HG03432 (cell line): Measurements from ENCODE around the gene DDX41.
"Not testable (repeated sequence)": the region's sequence is repeated elsewhere in the genome, so short reads cannot be mapped to it uniquely, and the experiment has no call there.

Source experiments
- ATAC-seq: cut with Tn5 transposase; IDR thresholded peaks from one replicate; pipeline ENCODE4 v1.9.1; 2021; ENCODE audit warnings: mild to moderate bottlenecking, moderate library complexity; ENCODE audit not compliant: unreplicated experiment

DDX41 gene

DNA sequence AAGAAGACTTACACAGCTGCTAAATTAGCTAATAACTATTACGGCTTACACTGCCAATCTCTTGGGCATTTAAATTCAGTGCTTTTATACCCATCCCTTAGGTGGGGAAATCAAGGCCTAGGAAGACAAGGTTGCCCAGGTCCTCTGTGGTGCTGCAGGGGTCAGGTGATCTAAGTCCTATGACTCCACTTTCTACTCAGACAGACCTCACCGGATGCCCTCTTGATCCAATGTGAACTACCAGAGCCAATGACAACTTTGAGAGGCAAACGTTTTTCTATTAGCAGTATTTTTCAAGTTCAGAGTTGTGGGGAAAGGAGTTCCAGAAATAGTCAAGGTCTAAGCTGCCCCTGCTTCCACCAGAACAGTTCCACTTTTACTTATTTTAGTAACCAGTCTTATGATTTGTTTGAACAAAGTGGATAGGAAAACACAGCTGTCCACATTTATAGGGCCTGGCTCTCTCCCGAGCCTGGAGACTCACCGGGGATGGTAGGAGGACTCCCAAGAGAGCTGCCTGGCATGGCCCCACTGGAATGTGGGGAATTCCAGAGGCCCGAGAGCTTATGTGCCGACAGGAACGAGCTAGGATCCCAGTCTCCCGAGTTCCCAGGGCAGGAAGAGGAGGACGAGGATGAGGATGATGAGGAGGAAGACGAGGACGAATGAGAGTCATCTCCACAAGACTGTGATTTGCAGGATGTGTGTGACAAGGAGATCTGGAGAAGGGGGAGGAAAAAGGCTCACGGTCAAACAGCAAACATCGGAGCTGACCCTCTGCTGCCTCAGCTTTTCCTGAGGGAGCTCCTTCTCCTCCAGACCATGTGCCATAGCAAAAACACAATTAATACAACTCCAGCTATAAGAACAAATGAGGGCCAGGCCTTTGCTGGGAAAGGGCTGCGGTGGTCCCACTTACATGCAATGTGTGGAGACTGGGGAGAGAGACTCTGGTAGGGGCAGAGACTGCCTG, 20.9 kb upstream of the DDX41 start:
- ATAC-seq = no peak

DNA sequence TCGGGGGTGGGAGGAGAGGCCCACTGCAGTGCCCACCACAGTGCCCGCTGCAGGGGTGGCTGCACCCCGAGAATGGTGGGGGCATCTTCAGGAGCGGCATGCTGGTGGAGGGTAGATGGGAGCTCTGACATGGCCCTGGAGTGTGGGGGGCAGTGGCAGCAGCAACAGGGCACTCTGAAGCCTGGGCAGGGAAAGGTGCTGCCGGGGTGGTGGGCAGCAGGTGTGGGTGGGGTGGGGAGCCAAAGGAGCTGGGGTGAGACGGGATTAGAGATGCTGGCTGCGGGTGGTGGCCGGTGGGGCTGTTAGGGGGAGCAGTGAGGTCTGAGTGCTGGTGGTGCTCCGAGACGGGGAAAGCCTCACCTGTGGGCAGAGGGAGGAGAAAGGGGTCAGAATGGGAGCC, 19.6 kb upstream of the DDX41 start:
- no peak for ATAC-seq

DNA sequence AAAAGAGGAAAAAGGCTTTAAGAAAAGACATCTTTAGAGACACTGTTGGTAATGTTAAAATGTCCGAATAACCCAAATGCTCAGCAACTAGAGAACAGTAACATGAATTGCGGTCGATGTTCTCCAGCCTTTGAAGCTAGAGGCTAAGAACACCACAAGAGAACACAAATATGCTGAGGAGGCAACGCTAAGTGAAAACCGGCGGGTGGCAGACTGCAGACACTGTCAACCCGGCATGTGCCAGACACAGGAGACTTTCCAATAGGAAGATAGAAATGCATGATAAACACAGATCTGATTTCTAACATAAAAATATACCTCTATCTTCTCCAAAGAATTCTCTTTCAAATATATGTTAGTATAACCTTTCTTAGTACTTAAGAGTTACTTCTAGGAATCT, 18.4 kb upstream of the DDX41 start:
- ATAC-seq = no peak

DNA sequence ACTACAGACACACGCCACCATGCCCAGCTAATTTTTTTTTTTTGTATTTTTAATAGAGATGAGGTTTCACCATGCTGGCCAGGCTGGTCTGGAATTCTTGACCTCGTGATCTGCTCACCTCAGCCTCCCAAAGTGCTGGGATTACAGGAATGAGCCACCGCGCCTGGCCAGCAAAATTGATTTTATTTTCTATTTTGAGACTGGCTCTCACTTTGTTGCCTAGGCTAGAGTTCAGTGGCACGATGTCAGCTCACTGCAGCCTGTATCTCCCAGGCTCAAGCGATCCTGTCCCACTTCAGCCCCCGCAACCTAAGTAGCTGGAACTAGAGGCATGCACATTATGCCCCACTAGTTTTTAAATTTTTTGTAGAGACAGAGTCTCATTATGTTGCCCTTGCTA, 17.7 kb upstream of the DDX41 start:
- ATAC-seq = not testable (repeated sequence)

GRCh38 chr5:177531209-177531940, 14.6 kb upstream of the DDX41 start:
- no peak for ATAC-seq

DNA sequence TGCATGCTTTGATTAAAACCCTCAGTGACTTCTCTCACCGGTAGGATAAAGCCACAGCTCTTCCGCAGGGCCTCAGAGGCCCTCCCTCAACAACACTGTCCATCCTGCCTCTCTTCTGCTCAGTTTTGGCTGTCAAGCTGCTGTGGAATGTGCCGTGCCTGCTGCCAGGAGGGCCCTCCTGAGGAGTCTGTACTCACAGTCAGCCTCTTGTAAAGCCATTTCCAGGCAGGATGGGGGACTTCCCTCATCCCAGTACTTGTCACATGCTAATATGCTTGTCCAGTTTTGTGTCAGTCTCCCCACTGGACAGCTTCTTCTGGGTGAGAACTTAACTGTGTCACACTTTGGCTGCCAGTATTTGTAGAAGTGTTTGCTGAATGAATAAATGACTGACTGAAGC, 13.9 kb upstream of the DDX41 start:
- no peak for ATAC-seq

GRCh38 chr5:177529247-177530203, 12.8 kb upstream of the DDX41 start:
- ATAC-seq = no peak

DNA sequence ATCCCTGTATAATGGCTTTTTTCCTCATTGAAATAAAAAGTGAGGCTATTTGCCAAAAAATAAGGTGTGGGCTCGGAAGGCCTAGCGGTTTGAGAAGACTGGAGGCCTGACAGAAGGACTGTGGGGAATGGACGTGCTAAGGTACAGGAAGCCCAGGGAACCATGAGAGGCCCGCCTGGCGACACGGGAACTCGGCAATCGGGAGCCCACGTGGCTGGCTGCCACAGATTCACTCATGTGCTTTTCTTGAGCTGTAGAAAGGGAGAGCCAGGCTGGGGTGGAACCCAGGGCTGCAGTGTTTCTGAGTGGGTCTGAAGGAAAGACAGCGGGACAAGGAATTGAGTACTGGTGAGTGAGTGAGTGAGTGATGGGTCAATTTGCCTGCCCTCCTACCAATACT, 11.9 kb upstream of the DDX41 start:
- no peak for ATAC-seq

DNA sequence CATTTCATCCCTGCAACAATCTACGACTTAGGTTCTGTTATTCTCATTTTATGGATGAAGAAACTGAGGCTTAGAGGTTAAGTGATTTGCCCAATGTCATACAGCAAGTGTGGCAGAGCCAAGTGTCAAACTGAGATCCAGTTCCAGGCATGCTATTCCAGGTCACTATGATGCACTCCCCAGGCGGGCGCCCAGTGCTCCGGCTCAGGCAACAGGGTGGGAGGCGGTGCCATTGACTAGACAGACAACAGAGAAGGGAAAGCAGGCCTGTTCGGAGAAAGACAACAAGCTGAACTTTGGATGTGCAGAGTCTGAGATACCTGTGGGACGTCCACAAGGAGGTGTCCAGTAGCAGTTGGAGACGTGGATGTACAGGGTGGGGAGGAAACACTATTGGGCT, 10.8 kb upstream of the DDX41 start:
- no peak for ATAC-seq

GRCh38 chr5:177526791-177527190, 10.0 kb upstream of the DDX41 start:
- no peak for ATAC-seq

- no peak for ATAC-seq
Measured at GRCh38 chr5:177526191-177526590, 9.4 kb upstream of the DDX41 start.

DNA sequence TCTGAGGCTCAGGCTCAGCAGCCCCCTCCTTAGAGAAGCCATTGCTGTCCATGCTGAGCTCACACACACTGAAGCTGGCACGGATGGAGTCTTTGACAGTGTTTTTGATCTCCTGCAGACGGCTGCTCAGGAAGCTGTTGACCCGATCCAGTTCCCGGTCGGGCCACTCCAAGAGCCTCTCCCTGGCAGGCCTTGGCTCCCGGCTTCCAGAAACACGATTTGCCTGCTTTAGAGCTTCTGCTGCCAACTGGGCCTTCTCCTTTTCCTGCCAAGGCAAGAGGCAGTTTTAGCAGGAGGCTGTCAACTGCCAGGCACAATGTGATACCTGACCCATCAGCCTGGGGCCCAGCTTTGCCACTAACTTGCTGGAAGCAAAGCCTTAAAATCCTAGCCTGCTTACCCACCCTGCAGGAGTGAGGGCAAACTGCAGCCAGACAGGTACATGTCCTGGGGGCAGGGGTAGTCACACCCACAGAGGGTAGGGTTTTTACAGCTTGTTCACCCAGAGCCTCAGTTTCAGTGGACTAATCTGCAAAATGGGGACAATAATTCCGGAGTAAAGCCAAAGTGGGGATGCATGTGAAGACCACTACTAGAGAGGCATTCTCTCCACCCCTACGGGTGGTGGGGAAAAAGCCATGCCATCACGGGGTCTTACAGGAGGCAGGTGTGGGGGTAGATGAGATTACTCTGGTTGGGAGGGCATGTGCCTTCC, 8.3 kb upstream of the DDX41 start:
- ATAC-seq = no peak

DNA sequence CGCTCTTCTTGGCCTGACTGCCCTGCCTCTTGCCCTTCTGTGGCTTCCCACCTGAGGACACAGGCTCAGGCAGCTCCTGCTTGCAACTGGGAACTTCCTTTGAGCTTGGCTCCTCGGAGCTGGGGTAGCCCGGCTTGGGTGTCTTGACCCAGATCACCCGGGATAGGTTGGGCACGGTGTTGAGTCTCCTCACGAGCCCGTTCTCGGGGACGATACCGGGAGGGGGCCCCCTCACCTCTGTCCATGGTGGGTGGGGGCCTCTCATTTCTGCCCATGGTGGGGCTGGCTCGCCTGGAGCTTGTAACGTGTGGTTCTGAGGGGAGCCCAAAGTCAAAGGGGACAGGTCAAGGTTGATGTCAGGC, 7.8 kb upstream of the DDX41 start:
- no peak for ATAC-seq

DNA sequence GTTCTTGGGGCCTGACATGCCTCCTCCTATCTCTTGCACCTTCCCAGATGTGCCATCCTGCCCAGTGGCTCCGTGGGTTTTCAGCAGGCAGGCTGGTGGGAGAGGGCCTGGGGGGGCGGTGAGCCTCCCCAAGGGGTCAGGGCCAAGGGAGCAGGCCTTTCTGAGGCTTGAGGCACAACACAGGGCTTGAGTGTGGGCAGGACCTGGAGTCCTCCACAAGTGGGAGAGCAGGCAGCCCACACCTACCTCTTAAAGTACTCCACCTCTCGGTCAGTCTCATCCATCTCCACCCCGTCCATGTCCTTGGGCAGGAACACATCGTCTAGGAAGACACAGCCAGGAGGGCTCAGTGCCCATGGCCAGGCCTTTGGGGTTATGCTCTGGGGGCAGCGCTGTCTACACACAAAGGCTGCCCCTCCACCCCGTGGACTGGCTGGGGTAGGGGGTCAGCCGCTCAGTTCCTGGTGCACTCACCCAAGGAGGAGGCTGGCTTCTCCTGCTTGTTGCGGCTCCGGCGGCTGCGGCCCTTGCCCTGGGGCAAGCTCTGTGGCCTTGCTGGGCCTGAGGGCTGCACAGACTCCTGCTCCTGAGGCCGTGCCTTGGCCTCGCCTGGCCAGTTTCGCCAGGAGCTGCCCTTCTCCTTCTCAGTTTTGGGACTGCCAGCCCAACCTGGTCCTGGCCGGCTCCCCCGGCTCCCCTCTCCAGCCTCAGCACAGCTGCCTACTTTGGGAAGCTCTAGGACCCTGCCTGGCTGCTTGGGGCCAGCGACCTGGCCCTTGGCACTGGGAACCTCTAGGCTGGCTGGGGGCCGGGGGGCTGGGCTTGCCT, 7.2 kb upstream of the DDX41 start:
- ATAC-seq = no peak

DNA sequence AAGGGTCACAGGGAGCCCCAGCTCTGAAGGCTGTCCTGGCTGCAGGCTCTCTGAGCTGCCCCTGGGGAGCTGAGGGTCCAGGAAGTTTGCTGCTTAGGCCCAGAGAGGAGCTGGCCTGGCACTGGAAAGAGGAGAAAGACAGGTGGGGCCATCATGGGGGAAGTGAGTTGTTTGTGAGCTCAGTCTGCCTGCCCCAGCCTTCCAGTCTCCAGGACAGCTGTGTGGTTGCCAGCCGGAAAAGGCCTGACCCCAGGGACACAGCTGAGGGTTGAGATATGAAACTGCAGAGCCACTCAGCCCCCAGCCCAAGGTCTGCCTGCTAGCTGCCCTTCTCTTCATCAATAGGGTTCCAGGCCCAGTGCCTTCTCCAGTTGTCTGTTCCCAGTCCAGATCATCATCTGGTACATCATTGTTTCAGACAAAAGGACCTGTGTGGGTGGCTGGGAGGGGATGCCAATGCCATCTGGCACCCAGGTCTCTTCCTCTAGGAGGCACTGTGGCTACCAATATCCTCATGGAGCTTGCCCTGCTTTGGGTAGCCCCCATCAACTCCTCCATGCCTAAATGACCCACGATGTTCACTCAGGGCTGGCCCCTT, 4.3 kb upstream of the DDX41 start:
- ATAC-seq = no peak

- no peak for ATAC-seq
Measured at GRCh38 chr5:177520271-177520670, 3.5 kb upstream of the DDX41 start.

- ATAC-seq = no peak
Measured at GRCh38 chr5:177519463-177520235, 2.9 kb upstream of the DDX41 start.

DNA sequence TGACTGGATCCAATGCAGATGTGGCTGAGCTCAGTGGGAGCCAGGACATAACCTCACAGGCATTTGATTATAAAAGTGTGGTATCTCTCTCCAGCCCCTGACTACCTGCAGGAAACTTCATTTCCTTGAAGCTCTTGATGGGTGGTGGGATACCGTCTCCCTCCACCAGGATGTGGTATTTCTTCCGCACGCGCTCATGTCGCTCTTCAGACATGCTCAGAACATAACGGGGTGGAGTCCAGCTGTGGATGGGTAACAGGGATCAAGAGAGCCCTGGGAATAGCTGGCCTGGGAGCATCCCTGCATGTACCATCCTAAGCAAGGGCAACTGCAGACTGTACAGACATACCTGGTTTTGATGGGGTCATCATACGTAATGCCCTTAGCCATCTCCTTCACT, 1.2 kb downstream of the DDX41 start:
- ATAC-seq = no peak
